HepG2 (cell line): ENCODE measurements around the gene ETS1. TPM values are rescaled to one million over a fixed set of nuclear protein-coding genes. Genes with fewer than 3 reads are reported as not detected.

Experiments
- ATAC-seq: fragments of 200-7000 bp; cut with Tn5 transposase; 3 replicates; pipeline ENCODE4 v1.9.1; 2020; ENCODE audit warnings: mild to moderate bottlenecking, moderate library complexity
- BruUV-seq: library from RNA; stranded (reverse); fragments of 400-500 nt; replicated peaks from 2 replicates; lab custom pipeline; 2021; lab: Mats Ljungman, UMichigan
- CTCF ChIA-PET: fragments of 300-600 bp; formaldehyde crosslinking; extraction: SDS; loops from one replicate; lab custom pipeline; 2021; ENCODE audit warnings: low total read pairs, inconsistent platforms, low intra/inter-chr PET ratio; lab: Yijun Ruan, JAX
- POLR2A ChIA-PET: fragments of 350-600 bp; sonication (Branson Sonifier 250); formaldehyde crosslinking; loops from one replicate; lab custom pipeline; 2020; ENCODE audit warnings: antibody characterized with exemption, inconsistent platforms; lab: Yijun Ruan, JAX
- DNase-seq: peaks from one replicate; pipeline ENCODE4 v3.0.0-alpha.2; 2015; ENCODE audit warnings: low spot score
- FAIRE-seq: peaks from 3 replicates; lab custom pipeline; 2011; peaks lifted over from hg19 to GRCh38; lab: Jason Lieb, UNC
- H2AFZ ChIP-seq: one replicate; pipeline ENCODE4 v1.6.1; 2011; ENCODE audit warnings: low read length, inconsistent platforms
- H3K27ac ChIP-seq: fragments of 300-600 bp; 3 replicates; pipeline ENCODE4 v1.8.0; 2011; ENCODE audit warnings: mixed run types, mild to moderate bottlenecking, mixed read lengths, low read length, inconsistent platforms; ENCODE audit not compliant: insufficient read depth; ENCODE audit errors: extremely low read length
- H3K27me3 ChIP-seq, 2 experiments: fragments of 200-600 bp in 1 of 2; 2 replicates in 1 of 2; 3 replicates in 1 of 2; pipeline versions ENCODE4 v1.6.0 to v1.8.0; 2011; ENCODE audit warnings: low read length in 2 of 2, mild to moderate bottlenecking in 2 of 2, moderate library complexity in 2 of 2, inconsistent platforms in 1 of 2; ENCODE audit not compliant: insufficient read depth in 2 of 2, control insufficient read depth in 1 of 2
- H3K36me3 ChIP-seq, 2 experiments: fragments of 200-600 bp in 1 of 2; replicated peaks in 1 of 2; 2 replicates in 1 of 2; 3 replicates in 1 of 2; pipeline versions ENCODE4 v1.5.1 to v1.8.0; 2011; ENCODE audit warnings: low read length in 2 of 2, inconsistent platforms in 1 of 2; ENCODE audit not compliant: insufficient read depth in 2 of 2, control insufficient read depth in 1 of 2
- H3K4me1 ChIP-seq: 2 replicates; pipeline ENCODE4 v1.5.1; 2012; ENCODE audit warnings: low read length, inconsistent platforms; ENCODE audit not compliant: insufficient read depth
- H3K4me2 ChIP-seq: 2 replicates; pipeline ENCODE4 v1.6.0; 2011; ENCODE audit warnings: low read depth, low read length, inconsistent platforms
- H3K4me3 ChIP-seq, 3 experiments: fragments of 200-600 bp in 1 of 3; sonication (generic), shearing (Covaris generic) in 1 of 3; replicated peaks in 1 of 3; 2 replicates each; pipeline ENCODE4 v1.5.1; 2011 to 2016; ENCODE audit warnings: low read length in 3 of 3, inconsistent platforms in 2 of 3, low read depth in 2 of 3, mild to moderate bottlenecking in 2 of 3, control low read depth in 1 of 3, mixed read lengths in 1 of 3; ENCODE audit not compliant: insufficient read depth in 1 of 3
- H3K79me2 ChIP-seq: one replicate; pipeline ENCODE4 v1.6.1; 2011; ENCODE audit warnings: low read length, inconsistent platforms; ENCODE audit not compliant: insufficient read depth
- H3K9ac ChIP-seq: 2 replicates; pipeline ENCODE4 v1.6.0; 2011; ENCODE audit warnings: mild to moderate bottlenecking, low read depth, low read length, inconsistent platforms; ENCODE audit not compliant: insufficient read depth
- H3K9me3 ChIP-seq: 2 replicates; pipeline ENCODE4 v1.5.1; 2012; ENCODE audit warnings: mild to moderate bottlenecking, low read length
- H4K20me1 ChIP-seq: 2 replicates; pipeline ENCODE4 v1.6.0; 2011; ENCODE audit warnings: inconsistent platforms, mild to moderate bottlenecking, low read length, moderate library complexity; ENCODE audit not compliant: insufficient read depth
- HHEX ChIP-seq: IDR thresholded peaks from 2 replicates; pipeline ENCODE4 v1.6.1; 2016; ENCODE audit warnings: control low read depth
- HNF1B ChIP-seq: sonication (generic); formaldehyde crosslinking; IDR thresholded peaks from 2 replicates; pipeline ENCODE4 v1.5.1; 2020; ENCODE audit warnings: mild to moderate bottlenecking, moderate library complexity, missing genetic modification reagents
- POLR2G ChIP-seq: fragments of 200-400 bp; formaldehyde crosslinking; IDR thresholded peaks from 2 replicates; pipeline ENCODE4 v1.6.1; 2018; ENCODE audit warnings: mild to moderate bottlenecking, low read depth, low read length, moderate library complexity
- STAG1 ChIP-seq: sonication (generic); formaldehyde crosslinking; IDR thresholded peaks from 2 replicates; pipeline ENCODE4 v1.4.0; 2020; ENCODE audit warnings: missing genetic modification reagents
- ZBTB42 ChIP-seq: sonication (generic); formaldehyde crosslinking; IDR thresholded peaks from 2 replicates; pipeline ENCODE4 v1.5.0; 2020; ENCODE audit warnings: mild to moderate bottlenecking, missing genetic modification reagents
- ZFY ChIP-seq: sonication (generic); formaldehyde crosslinking; IDR thresholded peaks from 2 replicates; pipeline ENCODE4 v1.4.0; 2020; ENCODE audit warnings: missing genetic modification reagents
- ZKSCAN1 ChIP-seq: fragments of 150-350 bp; IDR thresholded peaks from 2 replicates; pipeline ENCODE4 v1.6.1; 2014; ENCODE audit warnings: low read length
- ZNF224 ChIP-seq: sonication (generic); formaldehyde crosslinking; IDR thresholded peaks from 2 replicates; pipeline ENCODE4 v1.5.0; 2020; ENCODE audit warnings: mild to moderate bottlenecking, missing genetic modification reagents
- ZNF570 ChIP-seq: sonication (generic); formaldehyde crosslinking; IDR thresholded peaks from 2 replicates; pipeline ENCODE4 v1.4.0; 2020; ENCODE audit warnings: mild to moderate bottlenecking, missing genetic modification reagents, borderline replicate concordance
- ZNF761 ChIP-seq: sonication (generic); formaldehyde crosslinking; conservative IDR thresholded peaks from 2 replicates; pipeline ENCODE4 v1.4.0; 2020; ENCODE audit warnings: mild to moderate bottlenecking, missing genetic modification reagents
- ZNF781 ChIP-seq: sonication (generic); formaldehyde crosslinking; IDR thresholded peaks from 2 replicates; pipeline ENCODE4 v1.5.1; 2020; ENCODE audit warnings: borderline replicate concordance, mild to moderate bottlenecking, missing genetic modification reagents; ENCODE audit errors: not compliant biosample characterization
- WGBS: methylation state at CpG from one replicate; pipeline ENCODE4 v1.1.6; 2017; ENCODE audit warnings: low lambda C conversion rate; 5-methylcytosine and 5-hydroxymethylcytosine counted together
- in situ Hi-C: cut with HindIII; loops from 2 replicates; pipeline ENCODE4 v1.10.0; 2017; ENCODE audit warnings: low pct_unique_long_range_greater_than_20kb; ENCODE audit not compliant: extremely low pct_ligation_motif_present
- intact Hi-C: fragments of 100-400 bp; cut with micrococcal nuclease; formaldehyde crosslinking; loops from one replicate; pipeline ENCODE4 v1.10.0; 2022; ENCODE audit not compliant: unreplicated experiment
- polyA plus RNA-seq, 8 experiments: library from polyadenylated mRNA; depleted of rRNA in 3 of 8; stranded (reverse) in 7 of 8; unstranded in 1 of 8; fragments of >200 nt; fragmentation: Illumina TruSeq in 4 of 8; extraction: Trizol in 4 of 8; gene quantifications; 2 replicates each; pipeline versions ENCODE4 v1.2.1 to v1.2.3, GENCODE V29; 2011 to 2016; ENCODE audit warnings: low read depth in 4 of 8, missing spikeins in 1 of 8, mixed read lengths in 1 of 8; ENCODE audit not compliant: insufficient read depth in 1 of 8
- total RNA-seq, 5 experiments: library from RNA; depleted of rRNA; stranded (reverse); fragments of >200 nt; fragmentation: Illumina TruSeq; extraction: Trizol; gene quantifications; 2 replicates each; pipeline ENCODE4 v1.2.3, GENCODE V29; 2016; ENCODE audit warnings: low read depth in 1 of 5

ETS1 gene
- total and polyA plus RNA-seq, 2 of the 13 experiments (the other 11 are each of a cell fraction or from before 2014, with no cell fraction given) = 0.18 to 0.34 TPM

DNA sequence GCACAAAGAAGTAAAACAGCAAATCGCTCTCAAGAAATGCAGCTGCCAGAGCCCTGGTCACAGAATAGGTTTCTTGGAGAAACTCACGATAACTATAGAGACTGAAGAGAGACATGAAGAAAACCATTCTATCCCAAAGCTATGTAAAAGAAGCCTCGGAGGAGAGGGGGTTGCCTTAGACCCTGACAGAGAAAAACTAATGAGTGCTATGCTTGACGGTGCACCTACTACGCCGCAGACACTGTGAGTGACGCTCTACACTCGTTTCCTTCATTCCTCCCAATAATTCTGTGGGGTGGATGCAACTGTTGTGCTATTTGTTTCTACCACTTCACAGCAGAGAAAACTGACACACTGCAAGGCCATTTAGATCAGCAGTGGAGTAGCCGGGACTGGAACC is 121.8 kb downstream of the ETS1 start:
- in situ Hi-C loops (no loop called here), intact Hi-C loops (no loop called here)
- ATAC-seq = no peak

More for the DNA sequence above, 121.8 kb downstream of the ETS1 start:
- POLR2A ChIA-PET = interaction anchor here (1.0 kb wide), 1 partner anchor 14 kb away, joined by 3 read pairs; no protein-coding TSS in a partner anchor
- Histone ChIP-seq H3K4me1 (peaks cover 18% of the 10 kb centered on the region), H3K27ac (no peak overlapping the region), H2AFZ (no peak overlapping the region), H3K9me3 (no peaks in the 10 kb centered on the region), H3K9ac (no peak overlapping the region), H4K20me1 (no peaks in the 10 kb centered on the region), H3K27me3 (no peaks in the 10 kb centered on the region; a peak in 1 of 5 replicates), H3K4me3 (no peak overlapping the region), H3K4me2 (no peak overlapping the region), H3K79me2 (no peaks in the 10 kb centered on the region), H3K36me3 (no peaks in the 10 kb centered on the region)
- TF ChIP-seq ZKSCAN1 (no peak), HHEX (CRISPR knock-in tag) (no peak), HNF1B (CRISPR knock-in tag) (no peak), ZNF781 (CRISPR knock-in tag) (no peak), STAG1 (no peak), ZNF224 (no peak), ZFY (no peak), ZBTB42 (CRISPR knock-in tag) (no peak), POLR2G (no peak), ZNF761 (CRISPR knock-in tag) (no peak), ZNF570 (CRISPR knock-in tag) (no peak)
- FAIRE-seq (no peak), DNase-seq (no peak)
- BruUV-seq = no TSS peak
- WGBS = 77% methylated on average over 9 of the region's 9 CpGs
- CTCF ChIA-PET = no interaction called here
